Activated T-helper 1 cell treated with anti-CD3 and anti-CD28 coated beads, Interleukin-12 subunit alpha, Interleukin-12 subunit beta, Interleukin-2, Interleukin-4 antibody, amounts not matched to agents 30 ng/mL and 10 ng/mL and 1 ng/mL, durations not matched to agents 14 hours and 24 hours and 36 hours (primary cell): ENCODE results near the gene TBCA. TPM values are rescaled to one million over a fixed set of nuclear protein-coding genes. Genes with fewer than 3 reads are reported as not detected.
A peak's percentile ranks its signal among the peaks of the same experiment; 100 is the strongest.

Experiments
- DNase-seq: peaks from one replicate; pipeline ENCODE4 v3.0.0; 2021; ENCODE audit warnings: low spot score
- H3K27ac Mint-ChIP-seq: one replicate; pipeline ENCODE4 v1.8.0; 2021; ENCODE audit warnings: mild to moderate bottlenecking, mixed read lengths
- H3K27me3 Mint-ChIP-seq: one replicate; pipeline ENCODE4 v1.8.0; 2022; ENCODE audit warnings: mild to moderate bottlenecking, moderate library complexity, mixed read lengths; ENCODE audit not compliant: insufficient read depth
- H3K36me3 Mint-ChIP-seq: one replicate; pipeline ENCODE4 v1.8.0; 2021; ENCODE audit warnings: low read depth, mixed read lengths
- H3K4me1 Mint-ChIP-seq: one replicate; pipeline ENCODE4 v1.8.0; 2021; ENCODE audit warnings: low read depth, mixed read lengths
- H3K4me3 Mint-ChIP-seq: one replicate; pipeline ENCODE4 v1.8.0; 2021; ENCODE audit warnings: mild to moderate bottlenecking, moderate library complexity, mixed read lengths
- H3K9me3 Mint-ChIP-seq: one replicate; pipeline ENCODE4 v1.8.0; 2021; ENCODE audit warnings: mixed read lengths
- intact Hi-C: fragments of 100-400 bp; cut with micrococcal nuclease; formaldehyde crosslinking; loops from one replicate; pipeline ENCODE4 v1.15.1; 2024
- total RNA-seq: library from RNA; stranded (reverse); gene quantifications from 2 replicates; pipeline ENCODE4 v1.2.3, GENCODE V29; 2022

The TBCA gene
- total RNA-seq, 1 donor from 2014 or later, result 179 TPM

DNA sequence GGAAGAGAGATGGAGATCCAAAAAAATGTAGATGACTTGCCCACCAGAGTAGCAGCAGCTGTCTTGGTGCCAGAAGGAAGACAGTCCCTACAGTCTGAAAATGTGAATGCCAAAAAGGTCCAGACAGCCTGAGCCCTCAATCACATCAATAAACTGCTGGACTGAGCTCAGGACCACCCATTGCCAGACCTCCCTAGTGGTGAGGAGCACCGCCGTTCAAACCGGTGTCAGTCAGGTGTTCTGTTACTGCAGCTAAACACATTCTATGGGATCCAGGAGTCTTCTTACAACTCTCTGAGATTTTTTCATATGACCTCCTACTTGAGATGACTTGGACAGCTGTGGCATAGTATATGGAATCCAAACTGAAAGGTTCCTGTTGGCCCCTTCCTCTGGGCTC is 105.6 kb downstream of the TBCA start:
- no peak overlapping the region for H3K4me3 Mint-ChIP-seq
- peaks cover 4% of the 10 kb centered on the region for H3K9me3 Mint-ChIP-seq
- no peaks in the 10 kb centered on the region for H3K4me1 Mint-ChIP-seq
- peaks cover 6% of the 10 kb centered on the region for H3K27me3 Mint-ChIP-seq
- DNase-seq, result no peak
- no peak overlapping the region for H3K27ac Mint-ChIP-seq
- intact Hi-C loops, result no loop called here
- H3K36me3 Mint-ChIP-seq, result no peaks in the 10 kb centered on the region

DNA sequence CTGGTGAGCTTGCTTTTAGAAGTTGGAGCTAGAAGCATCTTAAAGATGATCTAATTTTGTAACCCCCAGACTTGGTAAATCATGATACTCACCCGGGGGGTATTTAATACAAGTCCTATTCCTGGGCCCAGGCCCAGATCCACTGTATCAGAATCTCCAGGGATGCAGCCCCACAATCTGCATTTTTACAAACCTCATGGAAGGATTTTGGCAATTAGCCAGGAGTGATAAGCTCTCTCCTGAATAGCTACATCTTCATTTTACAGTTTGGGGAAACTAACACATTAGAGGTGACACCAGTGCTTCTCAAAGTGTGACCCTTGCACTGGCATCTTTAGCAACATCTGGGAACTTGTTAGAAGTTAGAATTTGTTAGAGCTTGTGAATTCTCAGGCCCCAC is 106.5 kb downstream of the TBCA start:
- Mint-ChIP-seq H3K4me1 (no peaks in the 10 kb centered on the region), H3K27me3 (peaks cover 6% of the 10 kb centered on the region)
- intact Hi-C loops, result loop anchor here (10.0 kb wide), 1 partner anchor 105 kb away; the partner anchor contains the start of gene TBCA

DNA sequence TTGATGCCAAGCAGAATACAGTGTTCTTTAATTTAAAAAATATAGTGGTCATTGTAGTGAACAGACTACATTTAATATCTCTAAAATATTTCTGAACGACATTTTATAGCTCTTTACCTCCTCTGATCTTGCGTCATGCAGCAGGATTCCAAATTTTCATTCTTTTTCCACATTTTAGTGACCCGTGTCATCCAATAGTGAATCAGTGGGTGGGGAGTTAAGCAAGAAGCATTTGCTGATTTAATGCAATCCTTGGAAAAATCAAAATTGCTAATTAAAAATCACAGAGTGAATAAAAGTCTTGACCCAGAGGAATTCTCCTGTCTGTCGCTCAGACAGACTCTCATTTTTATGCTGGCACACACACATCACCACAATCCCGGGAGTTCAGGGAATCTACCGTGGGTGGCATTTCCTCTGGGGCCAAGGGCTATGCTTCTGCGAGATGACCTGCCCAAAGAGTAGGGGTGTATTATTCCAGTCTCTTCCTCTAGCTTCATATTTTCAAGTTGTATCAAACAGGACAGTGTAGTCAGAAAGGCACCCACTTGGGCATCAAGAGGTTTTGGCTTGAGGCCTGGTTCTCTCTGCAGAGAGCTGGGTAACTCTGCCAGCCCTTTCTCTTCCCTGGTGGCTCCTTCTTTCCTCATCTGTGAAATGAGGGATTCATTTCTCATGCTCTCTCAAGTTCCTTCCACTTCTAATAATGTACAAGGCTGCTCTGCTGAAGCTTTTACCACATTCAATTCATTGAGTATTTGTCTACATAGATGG is 112.9 kb downstream of the TBCA start:
- intact Hi-C loops, result loop anchor here (10.0 kb wide), 1 partner anchor 112 kb away; the partner anchor contains the start of gene TBCA
- Mint-ChIP-seq H3K9me3 (no peaks in the 10 kb centered on the region), H3K4me1 (no peaks in the 10 kb centered on the region), H3K27ac (no peak overlapping the region), H3K36me3 (no peaks in the 10 kb centered on the region), H3K27me3 (no peaks in the 10 kb centered on the region), H3K4me3 (no peak overlapping the region)
- no peak for DNase-seq

More for the DNA sequence above, 106.5 kb downstream of the TBCA start:
- Mint-ChIP-seq H3K4me3 (no peak overlapping the region), H3K27ac (no peak overlapping the region), H3K36me3 (no peaks in the 10 kb centered on the region), H3K9me3 (no peaks in the 10 kb centered on the region)
- no peak for DNase-seq

GRCh38 chr5:77662635-77663034 is 113.5 kb downstream of the TBCA start:
- intact Hi-C loops, result loop anchor here (10.0 kb wide), 1 partner anchor 112 kb away; the partner anchor contains the start of gene TBCA
- Mint-ChIP-seq H3K4me3 (no peak overlapping the region), H3K27me3 (no peaks in the 10 kb centered on the region), H3K27ac (no peak overlapping the region), H3K36me3 (no peaks in the 10 kb centered on the region), H3K9me3 (no peaks in the 10 kb centered on the region), H3K4me1 (no peaks in the 10 kb centered on the region)
- DNase-seq, result no peak

DNA sequence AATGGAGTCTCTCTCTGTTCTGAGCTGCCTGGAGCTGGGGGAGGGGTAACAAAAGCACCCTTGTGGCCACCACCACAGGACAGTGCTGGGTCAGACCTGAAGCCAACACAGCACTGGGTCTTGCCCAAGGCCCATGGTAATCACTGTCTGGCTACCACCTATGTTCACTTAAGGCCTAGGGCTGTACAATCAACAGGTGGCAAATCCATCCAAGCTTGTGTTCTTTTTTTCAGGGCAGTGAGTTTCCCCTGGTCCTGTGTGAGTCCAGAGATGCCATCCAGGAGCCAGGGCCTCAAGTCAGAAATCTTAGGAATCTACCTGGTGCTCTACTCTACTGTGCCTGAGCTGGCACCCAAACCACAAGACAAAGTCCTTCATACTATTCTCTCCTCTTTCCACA is 117.5 kb downstream of the TBCA start:
- Mint-ChIP-seq H3K4me1 (no peaks in the 10 kb centered on the region), H3K9me3 (no peaks in the 10 kb centered on the region), H3K27ac (no peak overlapping the region), H3K27me3 (peaks cover 14% of the 10 kb centered on the region), H3K36me3 (no peaks in the 10 kb centered on the region), H3K4me3 (no peak overlapping the region)
- no peak for DNase-seq
- intact Hi-C loops, result no loop called here

- intact Hi-C loops, result no loop called here
Observed at GRCh38 chr5:77651343-77651742, 124.8 kb downstream of the TBCA start.

GRCh38 chr5:77650686-77651085 is 125.5 kb downstream of the TBCA start:
- Mint-ChIP-seq H3K4me3 (no peak overlapping the region), H3K27ac (no peak overlapping the region), H3K4me1 (no peaks in the 10 kb centered on the region), H3K27me3 (peaks cover 46% of the 10 kb centered on the region), H3K9me3 (no peaks in the 10 kb centered on the region), H3K36me3 (no peaks in the 10 kb centered on the region)
- no peak for DNase-seq
- intact Hi-C loops, result no loop called here

More at GRCh38 chr5:77651343-77651742, 124.8 kb downstream of the TBCA start:
- no peaks in the 10 kb centered on the region for H3K36me3 Mint-ChIP-seq
- no peak for DNase-seq
- no peak overlapping the region for H3K27ac Mint-ChIP-seq
- H3K4me1 Mint-ChIP-seq, result no peaks in the 10 kb centered on the region
- peaks cover 46% of the 10 kb centered on the region for H3K27me3 Mint-ChIP-seq
- no peaks in the 10 kb centered on the region for H3K9me3 Mint-ChIP-seq
- H3K4me3 Mint-ChIP-seq, result no peak overlapping the region

DNA sequence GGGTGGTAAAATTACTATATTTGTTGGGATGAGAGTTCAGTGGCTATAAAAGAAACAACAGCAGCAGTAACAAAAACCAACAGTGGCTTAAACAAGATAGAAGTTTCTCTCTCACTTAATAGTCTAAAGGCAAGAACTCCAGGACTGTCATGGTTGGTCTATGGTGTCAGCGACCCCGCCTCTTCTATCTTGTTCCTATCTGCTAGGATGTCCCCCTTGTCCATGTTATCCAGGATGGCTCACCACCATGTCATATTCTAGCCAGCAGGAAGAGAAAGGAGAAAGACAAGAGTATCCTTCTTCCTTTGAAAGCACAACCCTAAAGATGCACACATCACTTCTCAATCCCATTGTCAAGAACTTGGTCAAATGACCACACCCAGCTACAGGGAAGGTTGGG is 126.4 kb downstream of the TBCA start:
- no peak overlapping the region for H3K27ac Mint-ChIP-seq
- H3K27me3 Mint-ChIP-seq, result peaks cover 49% of the 10 kb centered on the region
- peaks cover 3% of the 10 kb centered on the region for H3K4me1 Mint-ChIP-seq
- no peak overlapping the region for H3K4me3 Mint-ChIP-seq
- intact Hi-C loops, result loop anchor here (5.0 kb wide), 3 partner anchors 198 to 618 kb away; no protein-coding TSS in a partner anchor
- no peaks in the 10 kb centered on the region for H3K36me3 Mint-ChIP-seq
- DNase-seq, result no peak
- H3K9me3 Mint-ChIP-seq, result no peaks in the 10 kb centered on the region

DNA sequence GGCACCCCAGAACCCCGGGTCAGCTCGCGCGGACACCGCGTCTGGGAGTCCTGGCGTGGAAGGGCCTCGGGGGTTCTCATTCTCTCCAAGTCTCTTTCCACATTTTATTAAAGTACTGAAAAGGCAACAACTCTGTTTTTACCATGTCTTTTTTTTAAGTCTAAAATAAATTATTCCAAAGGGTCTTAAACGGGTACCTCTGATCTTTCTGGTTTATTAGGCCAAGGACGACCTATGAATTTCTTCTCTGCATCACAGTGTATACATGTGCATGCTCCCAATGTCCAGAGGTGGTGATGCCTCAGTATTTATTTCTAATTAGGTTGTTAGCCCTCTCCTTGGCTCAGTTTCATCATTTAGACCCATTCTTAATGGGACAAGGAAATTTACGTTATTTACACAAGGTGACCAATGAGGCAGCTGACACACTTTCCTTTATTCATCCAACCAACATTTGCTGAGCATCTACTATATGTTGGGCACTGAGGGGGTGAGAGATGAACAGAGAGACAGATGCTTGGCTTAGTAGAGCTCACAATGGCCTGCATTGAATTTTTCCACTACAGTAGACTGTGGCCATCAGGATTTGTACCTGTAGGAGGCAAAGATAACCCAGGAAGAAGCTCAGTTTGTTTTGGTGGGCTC is 130.0 kb downstream of the TBCA start:
- Mint-ChIP-seq H3K9me3 (no peaks in the 10 kb centered on the region), H3K4me1 (peaks cover 15% of the 10 kb centered on the region), H3K36me3 (peaks cover 3% of the 10 kb centered on the region), H3K27ac (peak overlapping the region; percentile 40), H3K4me3 (no peak overlapping the region), H3K27me3 (peaks cover 81% of the 10 kb centered on the region)
- DNase-seq, result no peak
- intact Hi-C loops, result loop anchor here (2.0 to 5.0 kb wide), 4 partner anchors 201 to 621 kb away; no protein-coding TSS in a partner anchor

GRCh38 chr5:77645158-77645994 is 130.8 kb downstream of the TBCA start:
- H3K4me1 Mint-ChIP-seq, result peaks cover 17% of the 10 kb centered on the region
- peak overlapping the region; percentile 0 for H3K27ac Mint-ChIP-seq
- H3K4me3 Mint-ChIP-seq, result peak overlapping the region; percentile 54
- DNase-seq, result no peak
- H3K27me3 Mint-ChIP-seq, result peaks cover 84% of the 10 kb centered on the region
- H3K9me3 Mint-ChIP-seq, result no peaks in the 10 kb centered on the region
- intact Hi-C loops, result loop anchor here (2.0 to 5.0 kb wide), 4 partner anchors 202 to 622 kb away; no protein-coding TSS in a partner anchor
- H3K36me3 Mint-ChIP-seq, result peaks cover 3% of the 10 kb centered on the region

DNA sequence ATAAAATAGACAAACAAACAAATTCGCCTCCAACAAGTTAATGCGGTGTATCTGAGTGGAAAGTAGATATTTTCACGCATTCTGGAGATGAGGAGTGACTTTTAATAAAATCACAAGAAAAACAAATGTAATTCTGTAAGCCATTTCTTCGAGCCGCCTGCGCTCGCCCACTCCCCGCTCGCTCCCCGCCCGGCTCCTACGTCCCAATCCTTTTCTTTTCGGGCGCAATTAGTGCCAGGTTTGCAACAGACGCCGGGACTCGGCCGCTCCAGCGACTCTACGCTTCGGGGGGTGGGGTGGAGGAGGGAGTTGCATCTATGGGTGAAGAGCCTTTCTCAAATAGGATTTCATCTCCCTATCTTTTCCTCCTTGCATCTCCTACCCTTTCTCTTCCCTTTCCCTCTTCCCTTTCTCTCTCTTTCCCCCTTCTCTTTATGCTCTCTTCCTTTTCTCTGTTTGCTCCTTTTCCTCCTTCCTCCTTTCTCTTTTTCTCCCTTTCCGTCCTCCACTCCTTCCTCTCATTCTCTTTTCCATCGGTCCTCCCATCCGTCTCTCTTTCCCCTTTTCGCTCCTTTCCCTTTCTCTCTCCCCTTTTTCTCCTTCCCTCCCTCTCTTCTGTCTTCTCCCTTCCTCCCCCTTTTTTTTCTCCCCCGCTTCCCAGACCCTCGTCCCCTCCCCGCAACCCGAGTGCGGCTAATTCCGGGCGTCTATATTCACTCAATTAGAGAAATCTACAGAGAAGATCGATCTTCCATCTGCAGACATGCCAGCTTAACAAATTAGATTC is 131.6 kb downstream of the TBCA start:
- no peaks in the 10 kb centered on the region for H3K9me3 Mint-ChIP-seq
- H3K36me3 Mint-ChIP-seq, result peaks cover 3% of the 10 kb centered on the region
- peak overlapping the region; percentile 0 for H3K27ac Mint-ChIP-seq
- peak overlapping the region; percentile 54 for H3K4me3 Mint-ChIP-seq
- peaks cover 85% of the 10 kb centered on the region for H3K27me3 Mint-ChIP-seq
- intact Hi-C loops, result loop anchor here (1.0 to 5.0 kb wide), 7 partner anchors 14 to 692 kb away; partner anchors contain the start of gene CRHBP
- DNase-seq, result no peak
- H3K4me1 Mint-ChIP-seq, result peaks cover 17% of the 10 kb centered on the region
